Body of pancreas (tissue), 4 donors: ENCODE measurements around the gene EVL. TPM values are rescaled to one million over a fixed set of nuclear protein-coding genes. Genes with fewer than 3 reads are reported as not detected.

Experiments
- ATAC-seq: fragments of 150-250 bp; one replicate; pipeline ENCODE4 v1.9.1; 2016
- DNase-seq, 4 donors: peaks; one replicate each; pipeline ENCODE4 v3.0.0-alpha.2; 2019
- H3K27ac ChIP-seq, 4 donors: fragments of 200-600 bp; sonication (generic); 1 replicate in 3 of 4; 2 replicates in 1 of 4; pipeline versions ENCODE4 v1.5.1 to v1.6.1; 2016 to 2019; ENCODE audit warnings: mild to moderate bottlenecking in 1 of 4, mixed read lengths in 1 of 4, moderate library complexity in 1 of 4
- H3K27me3 ChIP-seq, 2 donors: fragments of 200-600 bp; sonication (generic); one replicate each; pipeline ENCODE4 v1.6.0; 2016; ENCODE audit warnings: mild to moderate bottlenecking in 1 of 2
- H3K36me3 ChIP-seq, 2 donors: fragments of 200-600 bp; sonication (generic); replicated peaks in 1 of 2; 2 replicates each; pipeline ENCODE4 v1.5.1; 2016; ENCODE audit warnings: low read depth in 2 of 2; ENCODE audit not compliant: insufficient read depth in 1 of 2
- H3K4me1 ChIP-seq: fragments of 200-600 bp; sonication (generic); one replicate; pipeline ENCODE4 v1.6.0; 2016
- H3K4me3 ChIP-seq, 2 donors: fragments of 200-600 bp; sonication (generic); 1 replicate in 1 of 2; 2 replicates in 1 of 2; pipeline ENCODE4 v1.5.1; 2016 to 2019
- H3K9me3 ChIP-seq, 3 donors: fragments of 200-600 bp; sonication (generic); 1 replicate in 2 of 3; 2 replicates in 1 of 3; pipeline ENCODE4 v1.5.1; 2016
- CTCF ChIP-seq, 7 experiments: fragments of 450-650 bp in 4 of 7; fragments of 200-600 bp in 3 of 7; sonication (generic) in 3 of 7; IDR thresholded peaks; one replicate each; pipeline ENCODE4 v1.5.1; 2016 to 2019; ENCODE audit warnings: antibody characterized with exemption in 7 of 7
- POLR2A ChIP-seq, 3 donors: fragments of 450-650 bp; IDR thresholded peaks; one replicate each; pipeline ENCODE4 v1.6.1; 2016; ENCODE audit warnings: antibody characterized with exemption in 3 of 3, mild to moderate bottlenecking in 2 of 3
- WGBS, 2 donors: methylation state at CpG; one replicate each; pipeline ENCODE4 v1.1.5; 2017; 5-methylcytosine and 5-hydroxymethylcytosine counted together
- intact Hi-C: fragments of 100-400 bp; cut with DNase I; formaldehyde crosslinking; loops from one replicate; pipeline ENCODE4 v1.15.1; 2023
- total RNA-seq, 2 donors: library from RNA; depleted of rRNA; stranded (reverse); fragments of >200 nt; gene quantifications; one replicate each; pipeline ENCODE4 v1.1.0, GENCODE V29; 2016

EVL gene
- total RNA-seq, 2 donors from 2014 or later = 22.3 to 57.7 TPM

GRCh38 chr14:100146531-100147091 is 81.4 kb downstream of the EVL start:
- Histone ChIP-seq H3K9me3 (no peaks in the 10 kb centered on the region), H3K36me3 (no peaks in the 10 kb centered on the region), H3K4me3 (no peak overlapping the region), H3K27ac (no peak overlapping the region), H3K27me3 (no peaks in the 10 kb centered on the region), H3K4me1 (peaks cover 36% of the 10 kb centered on the region)
- DNase-seq = no peak
- intact Hi-C loops = no loop called here
- 91 to 96% methylated on average over 9 to 26 of the region's 29 CpGs for WGBS, 2 donors
- no peak for ATAC-seq
- TF ChIP-seq POLR2A (IDR thresholded peaks at IDR 0.05) = no peak
- no peak for TF ChIP-seq CTCF (IDR thresholded peaks at IDR 0.05)

- Histone ChIP-seq H3K27me3 (no peaks in the 10 kb centered on the region), H3K4me1 (peaks cover 30% of the 10 kb centered on the region), H3K4me3 (no peak overlapping the region), H3K27ac (no peak overlapping the region), H3K9me3 (no peaks in the 10 kb centered on the region), H3K36me3 (no peaks in the 10 kb centered on the region)
- intact Hi-C loops = no loop called here
- WGBS, 2 donors = 78 to 81% methylated on average over 16 to 20 of the region's 20 CpGs
- TF ChIP-seq CTCF (IDR thresholded peaks at IDR 0.05) (no peak), POLR2A (IDR thresholded peaks at IDR 0.05) (no peak)
- no peak for DNase-seq
- ATAC-seq = no peak
Observed at GRCh38 chr14:100147181-100147631, 82.0 kb downstream of the EVL start.

GRCh38 chr14:100147691-100148464 is 82.7 kb downstream of the EVL start:
- TF ChIP-seq POLR2A (IDR thresholded peaks at IDR 0.05) (no peak), CTCF (IDR thresholded peaks at IDR 0.05) (no peak)
- H3K4me1 ChIP-seq = peaks cover 23% of the 10 kb centered on the region
- ATAC-seq = no peak

GRCh38 chr14:100148837-100149731 is 83.9 kb downstream of the EVL start:
- TF ChIP-seq POLR2A (IDR thresholded peaks at IDR 0.05) (no peak), CTCF (IDR thresholded peaks at IDR 0.05) (no peak)

More at GRCh38 chr14:100147691-100148464, 82.7 kb downstream of the EVL start:
- Histone ChIP-seq H3K27ac (no peak overlapping the region), H3K27me3 (no peaks in the 10 kb centered on the region), H3K36me3 (no peaks in the 10 kb centered on the region), H3K4me3 (no peak overlapping the region), H3K9me3 (no peaks in the 10 kb centered on the region)
- 76 to 98% methylated on average over 9 to 28 of the region's 28 CpGs for WGBS, 2 donors
- intact Hi-C loops = no loop called here
- DNase-seq = no peak

More at GRCh38 chr14:100148837-100149731, 83.9 kb downstream of the EVL start:
- ATAC-seq (no peak), DNase-seq (no peak)
- Histone ChIP-seq H3K36me3 (no peaks in the 10 kb centered on the region), H3K4me3 (no peak overlapping the region), H3K27ac (peak overlapping the region in 2 of 4 donors; percentile 16 to 66), H3K4me1 (peaks cover 19% of the 10 kb centered on the region), H3K9me3 (no peaks in the 10 kb centered on the region), H3K27me3 (no peaks in the 10 kb centered on the region)
- WGBS, 2 donors = 92 to 95% methylated on average over 20 to 57 of the region's 58 CpGs
- intact Hi-C loops = no loop called here
